Esophagus muscularis mucosa (tissue), 4 donors: Measurements from ENCODE around the gene KLC1.

ENCODE experiments used
- EP300 ChIP-seq: sonication (generic); formaldehyde crosslinking; IDR thresholded peaks from one replicate; pipeline ENCODE4 v1.6.1; 2017; ENCODE audit warnings: antibody characterized with exemption
- POLR2A ChIP-seq: fragments of 450-650 bp; IDR thresholded peaks from one replicate; pipeline ENCODE4 v1.6.1; 2017; ENCODE audit warnings: antibody characterized with exemption, moderate library complexity, mild to moderate bottlenecking, low read depth
- POLR2AphosphoS5 ChIP-seq, 2 donors: sonication (generic); formaldehyde crosslinking; IDR thresholded peaks; one replicate each; pipeline ENCODE4 v1.6.1; 2017; ENCODE audit warnings: antibody characterized with exemption in 2 of 2
- TF ChIP-seq, protein P1 (sequence below), 3 experiments: fragments of 200-600 bp in 2 of 3; fragments of 450-650 bp in 1 of 3; sonication (generic) in 2 of 3; IDR thresholded peaks; one replicate each; pipeline ENCODE4 v1.5.1; 2017 to 2019; ENCODE audit warnings: antibody characterized with exemption in 3 of 3, mild to moderate bottlenecking in 2 of 3, moderate library complexity in 1 of 3

DNA sequence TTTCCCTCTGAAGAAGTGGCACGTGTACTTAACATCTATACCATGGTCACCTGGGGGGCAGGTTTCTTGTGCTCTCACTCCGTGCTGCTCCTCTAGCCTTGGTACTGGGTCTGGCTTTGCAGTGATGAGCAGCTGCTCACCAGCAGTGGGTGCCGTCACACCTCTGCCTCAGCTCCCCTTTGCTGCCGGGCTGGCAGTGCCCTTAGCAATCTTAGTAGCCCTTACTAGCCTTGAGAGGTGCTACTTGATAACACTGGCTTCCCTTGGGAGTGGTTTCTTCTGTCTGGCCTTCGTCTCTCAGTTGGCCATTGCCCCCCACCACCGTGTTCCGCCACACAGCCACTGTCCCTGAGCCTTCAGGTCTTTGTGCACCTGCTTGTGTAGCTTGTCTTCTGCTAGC, 22.6 kb downstream of the KLC1 start:
- TF ChIP-seq, protein P1, sequence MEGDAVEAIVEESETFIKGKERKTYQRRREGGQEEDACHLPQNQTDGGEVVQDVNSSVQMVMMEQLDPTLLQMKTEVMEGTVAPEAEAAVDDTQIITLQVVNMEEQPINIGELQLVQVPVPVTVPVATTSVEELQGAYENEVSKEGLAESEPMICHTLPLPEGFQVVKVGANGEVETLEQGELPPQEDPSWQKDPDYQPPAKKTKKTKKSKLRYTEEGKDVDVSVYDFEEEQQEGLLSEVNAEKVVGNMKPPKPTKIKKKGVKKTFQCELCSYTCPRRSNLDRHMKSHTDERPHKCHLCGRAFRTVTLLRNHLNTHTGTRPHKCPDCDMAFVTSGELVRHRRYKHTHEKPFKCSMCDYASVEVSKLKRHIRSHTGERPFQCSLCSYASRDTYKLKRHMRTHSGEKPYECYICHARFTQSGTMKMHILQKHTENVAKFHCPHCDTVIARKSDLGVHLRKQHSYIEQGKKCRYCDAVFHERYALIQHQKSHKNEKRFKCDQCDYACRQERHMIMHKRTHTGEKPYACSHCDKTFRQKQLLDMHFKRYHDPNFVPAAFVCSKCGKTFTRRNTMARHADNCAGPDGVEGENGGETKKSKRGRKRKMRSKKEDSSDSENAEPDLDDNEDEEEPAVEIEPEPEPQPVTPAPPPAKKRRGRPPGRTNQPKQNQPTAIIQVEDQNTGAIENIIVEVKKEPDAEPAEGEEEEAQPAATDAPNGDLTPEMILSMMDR (IDR thresholded peaks at IDR 0.05), result no peak
- TF ChIP-seq POLR2A (no peak), POLR2AphosphoS5 (IDR thresholded peaks at IDR 0.05) (no peak), EP300 (no peak)
